Endothelial cell of umbilical vein (primary cell): Measurements from ENCODE around the gene FOXF1. TPM values are rescaled to one million over a fixed set of nuclear protein-coding genes. Genes with fewer than 3 reads are reported as not detected.

Experiments used
- BruUV-seq: library from RNA; stranded (reverse); fragments of 400-500 nt; replicated peaks from 2 replicates; lab custom pipeline; 2021; lab: Mats Ljungman, UMichigan
- CTCF ChIA-PET: fragments of 300-600, 350-600 bp; sonication (Branson Sonifier 250); formaldehyde crosslinking; loops from one replicate; lab custom pipeline; 2021; ENCODE audit warnings: antibody characterized with exemption, inconsistent platforms; lab: Charles Lee
- POLR2A ChIA-PET: fragments of 300-600, 350-600 bp; sonication (Branson Sonifier 250); formaldehyde crosslinking; loops from one replicate; lab custom pipeline; 2021; ENCODE audit warnings: antibody characterized with exemption, inconsistent platforms; lab: Charles Lee
- DNase-seq: peaks from one replicate; pipeline ENCODE4 v3.0.0-alpha.2; 2011; ENCODE audit warnings: low read depth, low spot score
- FAIRE-seq: peaks from 2 replicates; lab custom pipeline; 2011; peaks lifted over from hg19 to GRCh38; lab: Jason Lieb, UNC
- H2AFZ ChIP-seq: 2 replicates; pipeline ENCODE4 v1.6.0; 2012; ENCODE audit warnings: low read depth, low read length, control low read depth, inconsistent platforms
- H3K27ac ChIP-seq: 2 replicates; pipeline ENCODE4 v1.5.1; 2011; ENCODE audit warnings: low read depth, mild to moderate bottlenecking, control low read depth, low read length, moderate library complexity; ENCODE audit not compliant: insufficient read depth
- H3K27me3 ChIP-seq, 2 experiments: 2 replicates each; pipeline versions ENCODE4 v1.6.0 to v1.6.1; 2011; ENCODE audit warnings: low read length in 2 of 2, mixed read lengths in 1 of 2; ENCODE audit not compliant: control insufficient read depth in 2 of 2, insufficient read depth in 2 of 2
- H3K36me3 ChIP-seq, 2 experiments: 2 replicates in 1 of 2; 3 replicates in 1 of 2; pipeline ENCODE4 v1.5.1; 2011; ENCODE audit warnings: low read length in 2 of 2, mild to moderate bottlenecking in 1 of 2, moderate library complexity in 1 of 2; ENCODE audit not compliant: control insufficient read depth in 2 of 2, insufficient read depth in 2 of 2; ENCODE audit errors: extremely low read depth in 1 of 2
- H3K4me1 ChIP-seq: 3 replicates; pipeline ENCODE4 v1.5.1; 2011; ENCODE audit warnings: mild to moderate bottlenecking, low read length; ENCODE audit not compliant: control insufficient read depth, insufficient read depth; ENCODE audit errors: extremely low read depth
- H3K4me2 ChIP-seq: 2 replicates; pipeline ENCODE4 v1.6.1; 2011; ENCODE audit warnings: low read length, control low read depth, mixed read lengths; ENCODE audit not compliant: insufficient read depth
- H3K4me3 ChIP-seq, 3 experiments: fragments of 200-600 bp in 1 of 3; sonication (generic), shearing (Covaris generic) in 1 of 3; replicated peaks in 1 of 3; 2 replicates each; pipeline ENCODE4 v1.5.1; 2011 to 2016; ENCODE audit warnings: control low read depth in 3 of 3, low read length in 3 of 3, mild to moderate bottlenecking in 2 of 3, inconsistent platforms in 1 of 3, low read depth in 1 of 3, moderate library complexity in 1 of 3; ENCODE audit not compliant: insufficient read depth in 1 of 3
- H3K79me2 ChIP-seq: 2 replicates; pipeline ENCODE4 v1.6.0; 2012; ENCODE audit warnings: low read length, inconsistent platforms; ENCODE audit not compliant: control insufficient read depth, insufficient read depth
- H3K9ac ChIP-seq: replicated peaks from 2 replicates; pipeline ENCODE3; 2011; ENCODE audit warnings: low read length, control low read depth; ENCODE audit not compliant: insufficient read depth; ENCODE audit errors: extremely low read depth
- H3K9me1 ChIP-seq: replicated peaks from 3 replicates; pipeline ENCODE4 v1.6.0; 2011; ENCODE audit warnings: mild to moderate bottlenecking, low read length; ENCODE audit not compliant: control insufficient read depth, insufficient read depth; ENCODE audit errors: extremely low read depth
- H3K9me3 ChIP-seq: replicated peaks from 2 replicates; pipeline ENCODE4 v1.5.1; 2012; ENCODE audit warnings: low read length, inconsistent platforms; ENCODE audit not compliant: control insufficient read depth, insufficient read depth
- H4K20me1 ChIP-seq: replicated peaks from 2 replicates; pipeline ENCODE3; 2011; ENCODE audit warnings: mild to moderate bottlenecking, low read length; ENCODE audit not compliant: control insufficient read depth, insufficient read depth; ENCODE audit errors: extremely low read depth
- CTCF ChIP-seq, 2 donors: IDR thresholded peaks; 1 replicate in 1 of 2; 2 replicates in 1 of 2; pipeline ENCODE4 v1.5.1; 2011; ENCODE audit warnings: low read length in 2 of 2, mild to moderate bottlenecking in 2 of 2, moderate library complexity in 2 of 2, control low read depth in 1 of 2, inconsistent platforms in 1 of 2, low read depth in 1 of 2; ENCODE audit not compliant: insufficient read depth in 1 of 2; ENCODE audit errors: extremely low read depth in 1 of 2
- EZH2 ChIP-seq: IDR thresholded peaks from 2 replicates; pipeline ENCODE4 v1.6.1; 2012; ENCODE audit warnings: borderline replicate concordance, low read depth, mild to moderate bottlenecking, moderate library complexity, low read length, inconsistent platforms; ENCODE audit not compliant: severe bottlenecking
- FOS ChIP-seq: IDR thresholded peaks from 2 replicates; pipeline ENCODE4 v1.6.1; 2011; ENCODE audit warnings: mild to moderate bottlenecking, low read length, moderate library complexity, borderline replicate concordance; ENCODE audit not compliant: insufficient read depth
- JUN ChIP-seq: IDR thresholded peaks from 2 replicates; pipeline ENCODE4 v1.6.1; 2011; ENCODE audit warnings: borderline replicate concordance, low read depth; ENCODE audit not compliant: insufficient read length, insufficient read depth
- dilution Hi-C: fragments of 300-500 bp; cut with MboI; formaldehyde crosslinking; loops from one replicate; pipeline ENCODE4 v1.15.0; 2019; ENCODE audit warnings: low sequenced_read_pairs; ENCODE audit not compliant: extremely low pct_ligation_motif_present
- intact Hi-C: fragments of 100-400 bp; cut with micrococcal nuclease; formaldehyde crosslinking; loops from one replicate; pipeline ENCODE4 v1.10.0; 2022
- polyA plus RNA-seq, 4 experiments: library from polyadenylated mRNA; depleted of rRNA in 3 of 4; stranded (reverse) in 3 of 4; unstranded in 1 of 4; fragments of >200 nt; gene quantifications; 2 replicates each; pipeline versions ENCODE4 v1.2.1 to v1.2.3, GENCODE V29; 2011 to 2012; ENCODE audit warnings: missing spikeins in 1 of 4
- total RNA-seq: library from RNA; stranded (reverse); gene quantifications from 2 replicates; pipeline ENCODE4 v1.2.3, GENCODE V29; 2021

FOXF1 gene
- total and polyA plus RNA-seq, 2 donors (not counting 3 experiments of a cell fraction or from before 2014, with no cell fraction given): 1.0 to 1.1 TPM

GRCh38 chr16:86466696-86467406 is 43.5 kb upstream of the FOXF1 start:
- POLR2A ChIA-PET: no interaction called here

More at GRCh38 chr16:86466696-86467406, 43.5 kb upstream of the FOXF1 start:
- Histone ChIP-seq H3K79me2 (no peaks in the 10 kb centered on the region), H4K20me1 (no peaks in the 10 kb centered on the region), H3K27me3 (no peaks in the 10 kb centered on the region), H3K4me2 (no peak overlapping the region), H3K36me3 (no peaks in the 10 kb centered on the region), H3K9me1 (no peaks in the 10 kb centered on the region), H3K4me3 (no peak overlapping the region), H2AFZ (no peak overlapping the region), H3K4me1 (no peaks in the 10 kb centered on the region), H3K9me3 (no peaks in the 10 kb centered on the region), H3K27ac (no peak overlapping the region), H3K9ac (no peak overlapping the region)
- DNase-seq (no peak), FAIRE-seq (no peak)
- TF ChIP-seq EZH2 (no peak), JUN (no peak), CTCF (IDR thresholded peaks at IDR 0.05; ENCODE audit: extremely low read depth in 1 of 2, insufficient read depth in 1 of 2, low read depth in 1 of 2, low read length in 2 of 2) (no peak), FOS (no peak)
- intact Hi-C loops (no loop called here), dilution Hi-C loops (no loop called here)
- BruUV-seq: no TSS peak
- CTCF ChIA-PET: interaction anchor here (0.6 kb wide), 1 partner anchor 96 kb away, joined by 3 read pairs; no protein-coding TSS in a partner anchor
